GM12874 (cell line): ENCODE data around the gene BBOX1.

Experiments used
- TF ChIP-seq, protein P1 (sequence below): IDR thresholded peaks from 2 replicates; pipeline ENCODE4 v1.5.1; 2011; ENCODE audit warnings: low read depth, mild to moderate bottlenecking, control low read depth, low read length, moderate library complexity; ENCODE audit not compliant: insufficient read depth

The BBOX1 gene

DNA sequence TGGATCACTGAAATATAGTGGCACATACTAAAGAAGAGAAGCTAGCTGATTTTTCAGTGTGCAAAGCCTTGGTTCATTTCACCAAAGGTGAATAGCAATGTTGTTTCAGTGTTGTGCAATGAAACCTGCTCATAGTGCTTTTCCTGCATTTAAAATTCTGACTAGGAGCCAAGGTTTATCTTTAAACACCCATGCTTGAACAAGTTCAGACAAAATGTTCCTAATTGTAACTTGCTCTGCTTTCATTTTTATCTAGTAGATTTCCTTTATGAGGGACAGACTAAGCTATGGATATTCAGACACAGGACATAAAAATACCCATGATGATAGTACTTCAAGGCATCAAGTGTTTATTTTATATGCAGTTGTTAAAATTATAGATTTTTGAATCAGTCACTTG is 47.7 kb downstream of the BBOX1 start:
- TF ChIP-seq, protein P1, sequence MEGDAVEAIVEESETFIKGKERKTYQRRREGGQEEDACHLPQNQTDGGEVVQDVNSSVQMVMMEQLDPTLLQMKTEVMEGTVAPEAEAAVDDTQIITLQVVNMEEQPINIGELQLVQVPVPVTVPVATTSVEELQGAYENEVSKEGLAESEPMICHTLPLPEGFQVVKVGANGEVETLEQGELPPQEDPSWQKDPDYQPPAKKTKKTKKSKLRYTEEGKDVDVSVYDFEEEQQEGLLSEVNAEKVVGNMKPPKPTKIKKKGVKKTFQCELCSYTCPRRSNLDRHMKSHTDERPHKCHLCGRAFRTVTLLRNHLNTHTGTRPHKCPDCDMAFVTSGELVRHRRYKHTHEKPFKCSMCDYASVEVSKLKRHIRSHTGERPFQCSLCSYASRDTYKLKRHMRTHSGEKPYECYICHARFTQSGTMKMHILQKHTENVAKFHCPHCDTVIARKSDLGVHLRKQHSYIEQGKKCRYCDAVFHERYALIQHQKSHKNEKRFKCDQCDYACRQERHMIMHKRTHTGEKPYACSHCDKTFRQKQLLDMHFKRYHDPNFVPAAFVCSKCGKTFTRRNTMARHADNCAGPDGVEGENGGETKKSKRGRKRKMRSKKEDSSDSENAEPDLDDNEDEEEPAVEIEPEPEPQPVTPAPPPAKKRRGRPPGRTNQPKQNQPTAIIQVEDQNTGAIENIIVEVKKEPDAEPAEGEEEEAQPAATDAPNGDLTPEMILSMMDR = no peak

DNA sequence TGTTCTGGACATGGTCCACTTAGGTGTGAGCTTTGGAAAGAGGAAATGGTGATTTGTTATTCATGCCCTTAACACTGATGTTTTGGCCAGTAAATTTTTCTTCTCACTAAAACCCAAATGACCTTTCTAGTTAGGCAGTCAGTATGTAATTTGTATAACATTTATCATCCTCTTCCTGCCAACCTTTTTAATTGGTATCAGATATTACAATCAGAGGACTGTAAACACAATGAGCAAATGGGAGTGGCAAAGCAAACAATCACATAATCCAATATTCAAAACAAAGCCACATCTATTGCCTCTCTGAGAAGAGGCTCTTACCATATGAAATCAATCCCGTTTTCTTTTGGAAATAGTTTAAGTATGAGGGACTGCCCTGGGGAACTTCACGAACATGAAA is 49.1 kb downstream of the BBOX1 start:
- TF ChIP-seq, protein P1 = no peak

DNA sequence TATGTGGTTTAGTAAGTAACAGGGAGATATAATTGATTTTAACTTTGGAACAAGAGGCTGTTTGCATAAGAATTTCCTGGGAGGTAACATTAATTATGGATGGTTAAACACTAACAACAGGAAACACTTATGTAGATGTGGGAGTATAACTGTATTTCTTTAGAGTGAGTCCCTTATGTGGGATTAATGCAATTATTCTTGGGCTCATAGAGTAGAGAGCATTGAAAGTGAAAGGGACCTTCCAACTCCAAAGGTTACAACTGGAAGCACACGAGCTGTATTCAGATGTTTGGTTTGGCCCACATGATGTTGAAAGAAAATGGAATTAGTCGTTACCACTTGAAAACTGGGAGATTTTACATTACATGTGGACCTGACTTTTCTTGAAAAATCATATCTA is 53.5 kb downstream of the BBOX1 start:
- TF ChIP-seq, protein P1 = no peak

- TF ChIP-seq, protein P1 = no peak
These were observed 54.4 kb downstream of the BBOX1 start for GRCh38 chr11:27095059-27095458.

- TF ChIP-seq, protein P1 = no peak
These were observed 55.3 kb downstream of the BBOX1 start for GRCh38 chr11:27095887-27096286.

- TF ChIP-seq, protein P1 = no peak
These were observed 56.9 kb downstream of the BBOX1 start for GRCh38 chr11:27097551-27097950.

- TF ChIP-seq, protein P1 = no peak
These were observed 59.9 kb downstream of the BBOX1 start for GRCh38 chr11:27100534-27100933.

- TF ChIP-seq, protein P1 = no peak
These were observed 66.9 kb downstream of the BBOX1 start for GRCh38 chr11:27107548-27107947.
